Activated gamma-delta T cell treated with anti-CD3 and anti-CD28 coated beads, Interleukin-2, amount 50 U/mL, for 16 hours (primary cell): ENCODE data around the gene UTP4.

Experiments
- DNase-seq: peaks from one replicate; pipeline ENCODE4 v3.0.0-alpha.2; 2020; ENCODE audit warnings: low read depth

The UTP4 gene

GRCh38 chr16:69132424-69133252 is at the start of gene UTP4, which contains the start of gene CHTF8:
TSS of gene UTP4 (plus strand) at chr16:69132649. CDS start at chr16:69133460, 811 bp downstream.
TSS of gene CHTF8 (minus strand) at chr16:69132588. CDS start at chr16:69121458, 11,130 bp downstream.
- DNase-seq, result peak; percentile 79

- DNase-seq, result no peak
Measured at GRCh38 chr16:69083306-69083941, 49.0 kb upstream of the UTP4 start.

GRCh38 chr16:69084289-69084688 is 48.2 kb upstream of the UTP4 start:
- no peak for DNase-seq

GRCh38 chr16:69085032-69085695 is 47.3 kb upstream of the UTP4 start:
- DNase-seq, result no peak

GRCh38 chr16:69087161-69087581 is 45.3 kb upstream of the UTP4 start:
- no peak for DNase-seq

GRCh38 chr16:69088684-69089083 is 43.8 kb upstream of the UTP4 start:
- DNase-seq, result no peak

GRCh38 chr16:69089091-69089910 is 43.1 kb upstream of the UTP4 start:
- no peak for DNase-seq

- no peak for DNase-seq
Measured at GRCh38 chr16:69093974-69094373, 38.5 kb upstream of the UTP4 start.

GRCh38 chr16:69094501-69094900 is 37.9 kb upstream of the UTP4 start:
- no peak for DNase-seq

GRCh38 chr16:69095193-69095592 is 37.3 kb upstream of the UTP4 start:
- DNase-seq, result no peak

- DNase-seq, result no peak
Measured at GRCh38 chr16:69100071-69100691, 32.3 kb upstream of the UTP4 start.

GRCh38 chr16:69105501-69106361 is 26.7 kb upstream of the UTP4 start, which contains the start of gene HAS3:
TSS of gene HAS3 (plus strand) at chr16:69105653. CDS start at chr16:69109396, 3,743 bp downstream.
- DNase-seq, result no peak

GRCh38 chr16:69106491-69107315 is 25.7 kb upstream of the UTP4 start:
- DNase-seq, result no peak

- DNase-seq, result no peak
Measured at GRCh38 chr16:69107316-69107962, 25.0 kb upstream of the UTP4 start.

- DNase-seq, result no peak
Measured at GRCh38 chr16:69108064-69108904, 24.2 kb upstream of the UTP4 start.

- no peak for DNase-seq
Measured at GRCh38 chr16:69108905-69109252, 23.6 kb upstream of the UTP4 start.

GRCh38 chr16:69109486-69110270 is 22.8 kb upstream of the UTP4 start:
- no peak for DNase-seq
